IPS DF 6.9 (cell line): Measurements from ENCODE around the gene TRA2B.
"Not testable (repeated sequence)": the region's sequence is repeated elsewhere in the genome, so short reads cannot be mapped to it uniquely, and the experiment has no call there.

ENCODE experiments used
- DNase-seq: peaks from one replicate; pipeline ENCODE4 v3.0.0-alpha.2; 2013; ENCODE audit warnings: low read depth, low spot score
- H3K27ac ChIP-seq: one replicate; pipeline ENCODE4 v1.5.1; 2013; ENCODE audit warnings: low read length, control low read depth
- H3K27me3 ChIP-seq: 2 replicates; pipeline ENCODE4 v1.6.1; 2013; ENCODE audit warnings: mild to moderate bottlenecking, low read length; ENCODE audit not compliant: control insufficient read depth, insufficient read depth
- H3K36me3 ChIP-seq: 2 replicates; pipeline ENCODE4 v1.6.1; 2013; ENCODE audit warnings: low read length; ENCODE audit not compliant: control insufficient read depth, insufficient read depth
- H3K4me1 ChIP-seq: 2 replicates; pipeline ENCODE4 v1.6.1; 2013; ENCODE audit warnings: low read length; ENCODE audit not compliant: control insufficient read depth, insufficient read depth
- H3K4me3 ChIP-seq: 2 replicates; pipeline ENCODE4 v1.5.1; 2013; ENCODE audit warnings: mild to moderate bottlenecking, low read length
- H3K9me3 ChIP-seq: 2 replicates; pipeline ENCODE4 v1.6.1; 2013; ENCODE audit warnings: low read length, inconsistent platforms; ENCODE audit not compliant: control insufficient read depth, insufficient read depth
- WGBS: extraction: QIAGEN DNeasy Blood & Tissue Kit; methylation state at CpG from one replicate; pipeline ENCODE4 v1.1.7; 2013; ENCODE audit warnings: mixed read lengths, missing lambda C conversion rate; ENCODE audit not compliant: insufficient read length, insufficient coverage; 5-methylcytosine and 5-hydroxymethylcytosine counted together

Gene TRA2B

GRCh38 chr3:185912929-185913901, 24.6 kb downstream of the TRA2B start:
- H3K36me3 ChIP-seq, result peaks cover 4% of the 10 kb centered on the region; the same call in 1 of the 2 replicates
- H3K4me3 ChIP-seq, result no peak overlapping the region
- no peak overlapping the region for H3K27ac ChIP-seq
- DNase-seq, result no peak
- no peaks in the 10 kb centered on the region for H3K9me3 ChIP-seq
- WGBS, result no CpG with 5 or more reads among the region's 7 CpGs
- H3K27me3 ChIP-seq, result no peaks in the 10 kb centered on the region
- H3K4me1 ChIP-seq, result no peaks in the 10 kb centered on the region

GRCh38 chr3:185912512-185912911, 25.3 kb downstream of the TRA2B start:
- no peaks in the 10 kb centered on the region for H3K4me1 ChIP-seq
- H3K27me3 ChIP-seq, result no peaks in the 10 kb centered on the region
- no peaks in the 10 kb centered on the region for H3K9me3 ChIP-seq
- WGBS, result no CpG with 5 or more reads among the region's 11 CpGs
- peaks cover 4% of the 10 kb centered on the region; the same call in 1 of the 2 replicates for H3K36me3 ChIP-seq
- DNase-seq, result no peak
- no peak overlapping the region for H3K27ac ChIP-seq
- no peak overlapping the region for H3K4me3 ChIP-seq

DNA sequence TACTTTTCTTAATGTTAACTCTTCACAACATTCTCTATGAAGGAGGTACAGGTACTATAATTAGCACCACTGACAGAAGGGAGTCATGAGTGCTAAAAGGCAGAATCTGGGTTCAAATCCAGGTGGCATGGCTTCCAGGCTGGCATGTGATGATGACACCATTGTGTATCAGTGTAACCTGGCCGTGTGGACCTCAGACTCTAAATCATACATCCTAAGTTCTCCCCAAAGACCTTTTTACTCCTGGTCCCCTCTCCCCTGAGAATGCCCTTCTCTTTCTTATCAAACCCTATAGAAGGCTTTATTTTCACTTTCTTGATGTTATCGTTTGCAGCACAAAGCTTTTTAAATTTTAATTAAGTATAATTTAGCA, 26.8 kb downstream of the TRA2B start:
- DNase-seq, H3K36me3 ChIP-seq, H3K27me3 ChIP-seq, H3K4me1 ChIP-seq, H3K9me3 ChIP-seq, H3K27ac ChIP-seq, H3K4me3 ChIP-seq: not testable (repeated sequence)
- WGBS, result no CpG with 5 or more reads among the region's 2 CpGs

- not testable (repeated sequence) for DNase-seq, H3K27ac ChIP-seq, H3K4me1 ChIP-seq, H3K36me3 ChIP-seq, H3K4me3 ChIP-seq, H3K27me3 ChIP-seq, H3K9me3 ChIP-seq
- no CpG with 5 or more reads among the region's 5 CpGs for WGBS
These were observed 27.3 kb downstream of the TRA2B start for GRCh38 chr3:185910322-185911075.

- H3K36me3 ChIP-seq, H3K27ac ChIP-seq, H3K4me1 ChIP-seq, H3K27me3 ChIP-seq, H3K4me3 ChIP-seq, DNase-seq, H3K9me3 ChIP-seq: not testable (repeated sequence)
- no CpG with 5 or more reads among the region's 4 CpGs for WGBS
These were observed 27.9 kb downstream of the TRA2B start for GRCh38 chr3:185909913-185910312.

GRCh38 chr3:185900228-185900627, 37.6 kb downstream of the TRA2B start:
- H3K9me3 ChIP-seq, result no peaks in the 10 kb centered on the region
- no CpG with 5 or more reads among the region's 1 CpG for WGBS
- H3K4me1 ChIP-seq, result no peaks in the 10 kb centered on the region
- no peak for DNase-seq
- no peaks in the 10 kb centered on the region for H3K27me3 ChIP-seq
- no peak overlapping the region for H3K27ac ChIP-seq
- no peaks in the 10 kb centered on the region for H3K36me3 ChIP-seq
- H3K4me3 ChIP-seq, result no peak overlapping the region

DNA sequence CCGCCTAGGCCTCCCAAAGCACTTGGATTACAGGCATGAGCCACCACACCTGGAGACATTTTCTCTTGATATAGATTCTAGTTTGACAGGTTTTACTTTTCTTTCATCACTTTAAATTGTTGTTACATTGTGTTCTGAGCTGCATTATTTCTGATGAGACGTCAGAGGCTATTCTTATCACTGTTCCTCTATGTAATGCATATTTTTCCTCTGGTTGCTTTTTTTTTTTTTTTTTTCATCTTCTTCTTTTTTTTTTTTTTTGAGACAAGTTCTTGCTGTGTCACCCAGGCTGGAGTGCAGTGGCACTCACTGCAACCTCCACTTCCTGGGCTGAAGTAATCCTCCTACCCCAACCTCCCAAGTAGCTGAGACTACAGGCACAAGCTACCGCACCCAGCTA, 41.2 kb downstream of the TRA2B start:
- WGBS, result no CpG with 5 or more reads among the region's 3 CpGs
- no peaks in the 10 kb centered on the region for H3K9me3 ChIP-seq
- DNase-seq, result no peak
- H3K4me1 ChIP-seq, result no peaks in the 10 kb centered on the region
- H3K27ac ChIP-seq, result no peak overlapping the region
- no peaks in the 10 kb centered on the region for H3K36me3 ChIP-seq
- H3K4me3 ChIP-seq, result no peak overlapping the region
- H3K27me3 ChIP-seq, result no peaks in the 10 kb centered on the region

DNA sequence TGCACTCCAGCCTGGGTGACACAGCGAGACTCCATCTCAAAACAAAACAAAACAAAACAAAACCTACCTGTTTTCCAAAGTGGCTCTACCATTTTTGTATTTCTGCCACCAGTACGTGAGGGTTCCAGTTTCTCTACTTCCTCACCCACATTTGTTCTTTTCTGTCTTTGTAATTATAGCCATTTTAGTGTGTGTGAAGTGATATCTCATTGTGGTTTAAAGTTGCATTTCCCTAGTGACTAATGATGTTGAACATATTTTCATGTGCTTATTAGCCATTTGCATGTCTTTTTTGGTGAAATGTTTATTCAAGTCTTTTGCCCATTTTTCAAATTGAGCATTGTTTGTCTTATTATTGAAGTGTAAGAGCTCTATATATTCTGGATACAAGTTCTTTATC, 50.7 kb downstream of the TRA2B start:
- no CpG with 5 or more reads among the region's 2 CpGs for WGBS
- H3K27me3 ChIP-seq, result no peaks in the 10 kb centered on the region
- H3K9me3 ChIP-seq, result no peaks in the 10 kb centered on the region
- DNase-seq, result no peak
- no peaks in the 10 kb centered on the region for H3K4me1 ChIP-seq
- H3K27ac ChIP-seq, result no peak overlapping the region
- no peaks in the 10 kb centered on the region for H3K36me3 ChIP-seq
- no peak overlapping the region for H3K4me3 ChIP-seq

- no peaks in the 10 kb centered on the region for H3K4me1 ChIP-seq
- no peaks in the 10 kb centered on the region for H3K9me3 ChIP-seq
- no CpG with 5 or more reads among the region's 1 CpG for WGBS
- DNase-seq, result no peak
- no peak overlapping the region for H3K4me3 ChIP-seq
- no peak overlapping the region for H3K27ac ChIP-seq
- H3K27me3 ChIP-seq, result no peaks in the 10 kb centered on the region
- no peaks in the 10 kb centered on the region for H3K36me3 ChIP-seq
These were observed 53.2 kb downstream of the TRA2B start for GRCh38 chr3:185884641-185885040.

DNA sequence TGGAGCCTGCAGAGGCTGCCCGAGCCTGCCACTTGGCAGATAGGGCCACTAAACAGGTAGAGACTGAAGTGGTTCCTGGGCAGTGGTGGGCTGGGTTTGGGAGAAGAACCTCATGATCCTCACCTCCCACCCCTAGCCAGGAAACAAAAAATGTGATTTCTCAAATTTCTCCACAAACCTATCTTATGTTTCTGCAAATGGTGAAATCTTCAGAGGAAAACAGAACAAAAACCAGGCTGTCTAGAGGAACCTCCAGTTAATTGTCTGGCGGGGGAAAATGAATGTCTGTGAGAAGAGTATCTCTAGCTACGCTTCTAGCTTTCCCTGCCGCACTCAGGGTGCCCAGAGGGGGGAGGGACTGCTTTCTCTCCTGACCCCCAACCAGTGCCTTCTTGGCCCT, 55.9 kb downstream of the TRA2B start:
- Histone ChIP-seq H3K27ac (no peak overlapping the region), H3K27me3 (no peaks in the 10 kb centered on the region), H3K4me3 (no peak overlapping the region), H3K36me3 (no peaks in the 10 kb centered on the region), H3K9me3 (no peaks in the 10 kb centered on the region), H3K4me1 (no peaks in the 10 kb centered on the region)
- no CpG with 5 or more reads among the region's 4 CpGs for WGBS
- DNase-seq, result no peak
